GM19468 (cell line): ENCODE results near the gene FSTL5.

Experiments
- ATAC-seq: cut with Tn5 transposase; IDR thresholded peaks from one replicate; pipeline ENCODE4 v1.9.1; 2021; ENCODE audit warnings: mild to moderate bottlenecking, moderate library complexity, moderate number of reproducible peaks; ENCODE audit not compliant: unreplicated experiment; ENCODE audit errors: extremely low read depth

Gene FSTL5

GRCh38 chr4:161949946-161950725 is 213.7 kb downstream of the FSTL5 start:
- no peak for ATAC-seq

DNA sequence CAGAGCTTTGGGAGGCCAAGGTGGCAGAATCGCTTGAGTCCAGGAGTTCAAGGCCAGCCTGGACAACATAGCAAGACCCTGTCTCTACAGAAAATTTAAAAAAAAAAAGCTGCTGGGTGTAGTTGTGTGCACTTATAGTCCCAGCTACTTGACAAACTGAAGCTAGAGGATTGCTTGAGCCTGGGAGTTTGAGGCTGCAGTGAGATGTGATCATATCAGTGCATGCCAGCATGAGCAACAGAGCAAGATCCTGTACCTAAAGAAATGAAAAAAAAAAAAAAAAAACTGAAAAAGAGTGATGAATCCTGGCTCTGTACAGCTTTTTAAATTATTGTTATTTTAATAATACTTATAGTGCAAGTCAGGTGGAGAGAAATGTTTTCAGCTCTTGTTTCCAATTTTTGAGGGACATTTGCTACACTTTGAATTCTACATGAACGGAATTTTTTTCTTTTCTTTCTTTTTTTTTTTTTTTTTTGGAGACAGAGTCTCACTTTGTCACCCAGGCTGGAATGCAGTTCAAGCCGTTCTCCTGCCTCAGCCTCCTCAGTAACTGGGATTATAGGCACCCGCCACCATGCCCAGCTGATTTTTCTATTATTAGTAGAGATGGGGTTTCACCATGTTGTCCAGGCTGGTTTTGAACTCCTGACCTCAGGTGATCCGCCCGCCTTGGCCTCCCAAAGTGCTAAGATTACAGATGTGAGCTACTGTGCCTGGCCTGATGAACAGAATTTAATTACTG is 215.6 kb downstream of the FSTL5 start:
- no peak for ATAC-seq

DNA sequence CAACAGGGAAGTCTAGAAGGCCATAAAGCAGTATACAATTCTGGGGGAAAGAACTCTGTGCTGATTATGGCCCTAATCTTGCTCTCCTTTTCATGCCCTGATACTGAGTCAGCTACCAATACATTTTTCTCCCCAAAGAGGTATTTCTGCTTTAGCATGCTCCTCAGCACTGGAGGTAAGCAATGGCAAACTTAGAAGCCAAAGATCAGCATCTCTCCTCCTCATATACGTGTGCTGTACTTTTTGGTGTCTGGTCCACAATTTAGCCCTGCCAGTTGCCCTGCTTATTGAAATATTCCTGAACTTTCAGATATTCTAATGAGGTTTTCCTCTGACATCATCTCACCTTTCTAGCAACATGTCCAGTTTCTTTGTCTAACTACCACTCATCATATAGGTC is 226.2 kb downstream of the FSTL5 start:
- no peak for ATAC-seq

DNA sequence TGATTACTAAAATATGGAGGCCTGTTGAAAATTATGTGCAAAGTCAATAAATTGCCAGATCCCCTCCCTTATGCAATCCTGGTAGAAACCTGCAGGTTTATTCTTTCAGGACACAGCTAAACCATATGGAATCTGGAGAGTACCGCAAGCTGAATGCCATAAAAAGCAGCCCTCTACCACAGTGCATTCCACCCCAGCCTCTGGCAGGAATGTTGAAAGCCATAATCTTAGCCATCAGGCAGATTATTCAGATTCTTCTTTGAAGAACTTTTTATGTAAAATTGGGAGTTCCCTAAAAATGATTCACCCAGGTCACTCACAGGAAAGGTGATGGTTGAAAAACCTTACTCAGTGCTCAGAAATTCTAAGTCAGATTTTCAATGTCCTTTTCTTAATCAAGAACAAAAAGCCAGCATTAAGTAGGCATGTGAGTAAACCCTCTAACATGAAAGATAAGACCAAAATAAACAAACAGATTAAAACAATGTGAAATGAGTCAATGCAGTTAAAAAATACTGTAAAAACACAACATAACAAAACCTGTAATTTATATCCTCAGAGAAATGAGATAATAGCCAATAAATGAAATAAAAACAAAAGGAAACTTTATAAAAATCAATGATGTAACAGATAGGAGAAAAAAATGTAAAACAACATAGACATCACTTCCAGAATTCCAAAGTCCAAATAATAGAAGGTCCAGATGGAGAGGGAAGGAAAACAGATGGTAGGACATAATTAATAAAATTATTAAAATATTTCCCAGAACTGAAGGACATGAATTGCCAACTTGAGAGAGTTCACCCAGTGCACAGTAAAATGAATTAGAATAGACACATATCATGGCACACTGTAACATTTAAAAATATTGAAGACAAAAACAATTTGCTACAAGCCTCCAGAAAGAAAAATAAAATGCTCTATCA is 226.9 kb downstream of the FSTL5 start:
- ATAC-seq = no peak

DNA sequence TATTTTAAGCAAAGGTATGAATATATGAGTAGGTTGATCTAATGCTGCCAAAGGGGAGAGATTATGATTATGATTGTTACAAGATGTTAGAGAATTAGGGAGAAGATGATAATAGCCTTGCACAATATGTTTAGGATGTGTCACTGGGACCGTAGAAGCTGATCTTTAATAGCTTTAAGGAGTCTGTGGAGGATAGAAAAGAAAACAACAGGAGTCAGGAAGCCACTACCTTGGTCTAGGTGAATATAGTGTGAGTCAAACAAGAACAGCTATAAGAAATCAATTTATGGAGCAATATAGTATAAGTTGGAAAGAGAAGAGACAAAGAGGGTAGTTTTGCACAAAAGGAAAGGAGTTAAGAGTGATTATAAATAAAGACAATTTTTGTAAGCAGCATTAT is 232.7 kb downstream of the FSTL5 start:
- no peak for ATAC-seq

DNA sequence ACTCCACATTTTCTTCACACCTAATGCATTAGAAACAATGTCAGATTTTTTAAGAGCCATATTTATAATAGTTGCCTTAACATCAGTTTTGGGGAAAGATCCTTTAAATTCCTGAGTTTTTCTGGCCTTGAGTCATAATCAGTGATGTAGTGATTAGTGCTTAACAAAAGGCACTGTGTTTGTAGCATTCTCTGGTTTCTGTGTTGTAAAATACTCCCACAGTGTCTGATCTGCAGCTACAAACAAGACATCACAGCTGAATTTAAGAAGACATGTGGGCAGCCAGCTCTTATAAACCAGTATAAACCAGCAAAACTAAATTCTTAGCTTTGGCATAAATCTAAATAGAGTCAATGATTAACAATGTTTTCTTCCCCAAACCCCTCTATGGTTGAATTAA is 233.8 kb downstream of the FSTL5 start:
- no peak for ATAC-seq

- no peak for ATAC-seq
Observed at GRCh38 chr4:161926033-161926828, 237.6 kb downstream of the FSTL5 start.

- ATAC-seq = no peak
Observed at GRCh38 chr4:161920304-161921052, 243.3 kb downstream of the FSTL5 start.

DNA sequence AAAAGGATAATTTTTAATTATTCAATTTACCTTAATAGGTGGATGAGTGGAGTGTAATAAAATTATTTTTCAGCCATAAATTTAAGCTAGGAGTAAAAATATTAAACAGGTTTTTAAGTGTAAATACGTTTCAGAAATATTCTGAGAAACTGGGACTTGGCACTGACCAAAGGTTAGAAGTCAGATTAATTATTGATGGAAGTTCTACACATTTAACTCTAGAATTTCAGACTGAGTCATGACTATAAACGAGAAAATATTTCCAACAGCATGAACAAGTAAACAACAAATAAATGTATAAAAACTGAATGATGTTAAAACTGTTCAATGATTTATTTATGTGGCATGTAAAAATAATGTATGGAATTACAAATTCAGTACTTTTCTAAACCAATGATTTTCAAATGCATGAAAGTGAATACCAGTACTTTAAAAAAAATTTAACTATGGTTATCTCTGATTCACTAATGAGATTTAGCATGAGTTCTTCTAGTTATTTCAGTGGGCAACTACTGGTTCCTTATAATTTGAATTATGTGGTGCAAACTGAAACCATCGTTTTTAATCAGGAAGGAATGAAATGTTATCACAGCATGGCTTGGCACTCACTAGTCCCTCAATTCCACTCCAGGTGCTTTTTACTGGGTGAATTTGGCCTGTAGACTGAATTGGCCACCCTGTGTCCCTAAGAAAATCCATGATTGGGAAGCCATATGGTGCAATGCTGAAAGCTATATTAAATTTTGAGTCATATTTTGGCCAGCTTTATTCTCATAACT is 244.2 kb downstream of the FSTL5 start:
- ATAC-seq = no peak

GRCh38 chr4:161916035-161916434 is 247.8 kb downstream of the FSTL5 start:
- no peak for ATAC-seq

DNA sequence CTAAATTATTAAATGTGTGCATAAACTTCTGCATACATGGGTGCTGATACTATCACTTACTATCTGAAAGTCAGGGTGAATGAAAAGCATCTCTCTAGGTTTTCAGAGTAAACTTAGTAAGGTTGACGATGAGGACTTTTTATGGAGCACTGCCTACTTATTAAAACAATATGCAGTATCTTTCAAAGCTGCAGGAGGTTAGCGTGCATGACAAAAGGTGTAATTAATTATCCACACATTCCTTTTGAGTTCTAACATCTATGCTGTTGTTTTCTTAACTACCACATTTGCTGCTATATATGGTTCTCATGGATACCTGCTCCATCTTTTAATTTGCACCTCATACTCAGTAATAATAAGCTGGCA is 256.2 kb downstream of the FSTL5 start:
- no peak for ATAC-seq

DNA sequence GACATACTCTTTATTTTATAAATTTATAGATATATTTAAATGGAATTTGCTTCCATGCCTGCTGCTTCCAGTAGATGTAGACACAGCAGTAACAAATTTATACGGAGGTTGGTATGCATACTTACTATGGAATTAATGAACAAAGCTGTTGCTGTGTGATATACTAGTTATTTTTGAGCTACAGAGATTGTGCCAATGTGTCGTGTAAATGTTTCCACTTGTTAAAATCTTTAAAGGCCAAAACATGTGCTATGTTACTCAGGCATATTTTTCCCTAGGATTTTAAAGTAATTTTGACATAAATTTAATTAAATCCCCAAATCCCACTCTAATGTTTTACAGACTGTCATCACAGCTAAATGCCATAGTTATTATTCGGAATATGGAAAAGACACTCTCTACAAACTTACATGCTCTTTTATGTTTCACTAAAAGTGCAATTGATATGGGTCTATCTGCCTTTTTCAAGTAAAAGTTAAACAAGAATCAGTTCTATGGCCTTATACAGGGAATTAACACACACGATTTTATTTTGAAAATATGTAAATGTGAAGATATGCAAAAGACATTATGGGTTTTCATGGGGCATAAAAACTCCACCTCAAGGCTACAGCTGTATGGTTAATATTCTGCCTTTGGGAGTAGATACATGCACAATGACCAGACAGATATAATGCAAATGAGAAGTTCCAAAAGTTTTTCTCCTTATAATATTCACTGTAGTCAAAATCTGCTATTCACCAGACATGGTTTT is 256.8 kb downstream of the FSTL5 start:
- ATAC-seq = no peak

- ATAC-seq = no peak
Observed at GRCh38 chr4:161900110-161900509, 263.7 kb downstream of the FSTL5 start.

DNA sequence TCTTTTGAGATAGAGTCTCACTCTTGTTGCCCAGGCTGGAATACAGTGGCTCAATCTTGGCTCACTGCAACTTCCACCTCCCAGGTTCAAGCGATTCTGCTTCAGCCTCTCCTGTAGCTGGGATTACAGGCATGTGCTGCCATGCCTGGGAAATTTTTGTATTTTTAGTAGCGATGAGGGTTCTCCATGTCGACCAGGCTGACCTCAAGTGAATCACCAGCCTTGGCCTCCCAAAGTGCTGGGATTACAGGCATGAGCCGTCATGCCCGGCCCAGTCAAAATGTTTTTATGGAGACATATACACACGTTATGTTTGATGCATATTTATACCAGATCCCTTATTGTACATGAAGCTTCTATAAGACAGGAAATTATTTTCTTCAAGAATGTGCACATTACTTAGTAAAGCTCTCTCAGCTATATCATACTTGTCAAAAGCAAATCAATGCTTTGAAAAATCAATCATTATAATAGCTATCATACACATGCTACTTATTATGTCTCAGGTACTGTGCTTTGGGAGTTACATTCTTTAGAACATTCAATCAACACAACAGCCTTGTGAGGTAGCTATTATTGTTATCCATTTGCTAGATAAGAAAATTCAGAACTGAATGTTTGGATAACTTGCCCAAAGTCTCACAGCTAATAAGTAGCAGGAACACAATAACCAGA is 269.2 kb downstream of the FSTL5 start:
- no peak for ATAC-seq

- no peak for ATAC-seq
Observed at GRCh38 chr4:161894014-161894413, 269.8 kb downstream of the FSTL5 start.

DNA sequence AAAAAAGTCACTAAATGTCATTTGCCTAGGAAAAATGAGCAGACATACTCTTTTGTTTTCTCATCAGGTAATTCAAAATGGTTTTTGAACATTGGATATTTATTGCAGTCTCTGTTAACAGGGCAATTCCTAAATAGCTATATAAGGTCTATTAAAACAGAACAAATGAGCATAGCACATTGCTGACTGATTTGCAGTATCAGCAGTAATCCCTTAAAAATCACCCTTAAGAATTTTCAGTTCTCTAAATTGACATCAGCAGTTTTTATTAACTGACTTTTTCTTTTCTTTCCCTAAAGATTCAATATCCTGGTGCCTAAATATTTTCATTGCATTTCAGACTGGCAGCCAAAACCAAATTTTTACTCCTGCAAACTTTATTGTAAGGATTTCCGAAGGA is 270.2 kb downstream of the FSTL5 start:
- no peak for ATAC-seq

DNA sequence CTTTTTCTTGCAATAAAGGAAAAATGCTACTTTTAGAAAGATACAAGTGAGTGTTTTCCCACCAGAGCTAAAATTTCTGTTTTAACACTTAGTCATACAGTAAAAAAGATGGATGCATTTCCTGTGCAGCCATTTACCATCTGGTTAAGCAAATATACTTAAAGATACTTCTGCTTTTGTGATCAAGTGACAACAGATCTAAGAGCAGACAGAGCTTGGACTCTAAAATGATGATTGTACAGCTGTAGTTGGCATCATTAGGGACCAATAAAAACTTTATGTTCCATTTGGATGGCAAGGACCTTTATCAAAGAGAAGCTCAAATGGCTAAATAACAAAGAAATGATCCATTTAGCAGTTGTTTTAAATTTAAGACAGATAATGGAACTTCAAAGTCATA is 270.8 kb downstream of the FSTL5 start:
- ATAC-seq = no peak
